ENCODE measurements around the gene LBX2. TPM values are rescaled to one million over a fixed set of nuclear protein-coding genes. Genes with fewer than 3 reads are reported as not detected.

The LBX2 gene
- total and polyA plus RNA-seq, 9 of the 15 experiments (the other 6 are each of a cell fraction or from before 2014, with no cell fraction given), result 0.39 to 6.2 (median 1.8) TPM; not detected in 1

- no peak for TF ChIP-seq HES1 (IDR thresholded peaks at IDR 0.05; ENCODE audit: low read depth)
- TF ChIP-seq NELFE (IDR thresholded peaks at IDR 0.05; ENCODE audit: insufficient read depth, insufficient read length), result no peak
- no peak for TF ChIP-seq DDX20 (tag; IDR thresholded peaks at IDR 0.05; ENCODE audit: low read depth)
- no peak for TF ChIP-seq TAF1 (IDR thresholded peaks at IDR 0.05; ENCODE audit: control insufficient read depth, extremely low read depth, insufficient read depth, low read length, severe bottlenecking)
- TF ChIP-seq FOXK2 (conservative IDR thresholded peaks at IDR 0.05 in 1 of 2, IDR thresholded peaks at IDR 0.05 in 1 of 2; ENCODE audit: low read depth in 2 of 2), result peak in 1 of 2 experiments; percentile 75; a peak in 3 of 4 replicates
- no peak for TF ChIP-seq SMAD4 (CRISPR knock-in tag; conservative IDR thresholded peaks at IDR 0.05)
- no peak for TF ChIP-seq ZNF780A (CRISPR knock-in tag; IDR thresholded peaks at IDR 0.05)
- no peak for TF ChIP-seq ATF6 (CRISPR knock-in tag; IDR thresholded peaks at IDR 0.05)
- TF ChIP-seq POLR2H (tag; IDR thresholded peaks at IDR 0.05; ENCODE audit: low read depth), result no peak
- TF ChIP-seq NBN (IDR thresholded peaks at IDR 0.05; ENCODE audit: low read depth), result no peak
- TF ChIP-seq ZNF354B (CRISPR knock-in tag; IDR thresholded peaks at IDR 0.05), result no peak
- TF ChIP-seq ILK (tag; IDR thresholded peaks at IDR 0.05; ENCODE audit: borderline replicate concordance, low read depth), result no peak
- TF ChIP-seq ZEB2 (IDR thresholded peaks at IDR 0.05), result 0 out of 2 replicates have a peak, but pooled peaks have one; percentile 23
- peak; percentile 67 for TF ChIP-seq CTCFL (IDR thresholded peaks at IDR 0.05; ENCODE audit: borderline replicate concordance, insufficient read depth, low read depth, low read length, poor library complexity, severe bottlenecking)
Measured at GRCh38 chr2:74544634-74545033, 45.2 kb upstream of the LBX2 start (continued).

Measured in K562 (cell line).